IMR-90 (cell line): ENCODE data around the gene NBPF1. TPM values are rescaled to one million over a fixed set of nuclear protein-coding genes. Genes with fewer than 3 reads are reported as not detected.
"Not testable (repeated sequence)": the region's sequence is repeated elsewhere in the genome, so short reads cannot be mapped to it uniquely, and the experiment has no call there.

Experiments
- ATAC-seq: fragments of 200-7000 bp; cut with Tn5 transposase; 2 replicates; pipeline ENCODE4 v1.9.1; 2020; ENCODE audit warnings: low read depth, mild to moderate bottlenecking, moderate library complexity
- BruUV-seq: library from RNA; stranded (reverse); fragments of 400-500 nt; replicated peaks from 2 replicates; lab custom pipeline; 2021; lab: Mats Ljungman, UMichigan
- CTCF ChIA-PET: fragments of 300-600 bp; formaldehyde crosslinking; extraction: SDS; loops from one replicate; lab custom pipeline; 2021; ENCODE audit warnings: antibody characterized with exemption; lab: Yijun Ruan, JAX
- POLR2A ChIA-PET: fragments of 300-600 bp; sonication (Branson Sonifier 250); formaldehyde crosslinking; loops from one replicate; lab custom pipeline; 2022; ENCODE audit warnings: antibody characterized with exemption; ENCODE audit not compliant: unreplicated experiment; lab: Charles Lee
- DNase-seq: peaks from one replicate; pipeline ENCODE4 v3.0.0; 2013
- H2AFZ ChIP-seq: replicated peaks from 2 replicates; pipeline ENCODE3; 2013; ENCODE audit warnings: low read length, mild to moderate bottlenecking; ENCODE audit not compliant: poor library complexity
- H2AK5ac ChIP-seq: 2 replicates; pipeline ENCODE4 v1.6.1; 2013; ENCODE audit warnings: low read depth, low read length, inconsistent platforms
- H2AK9ac ChIP-seq: replicated peaks from 2 replicates; pipeline ENCODE3; 2013; ENCODE audit warnings: mild to moderate bottlenecking, low read depth, low read length, moderate library complexity; ENCODE audit not compliant: poor library complexity
- H2BK120ac ChIP-seq: 2 replicates; pipeline ENCODE4 v1.6.1; 2013; ENCODE audit warnings: low read depth, low read length, inconsistent platforms
- H2BK15ac ChIP-seq: 3 replicates; pipeline ENCODE4 v1.6.1; 2013; ENCODE audit warnings: low read depth, low read length, inconsistent platforms
- H2BK20ac ChIP-seq: 2 replicates; pipeline ENCODE4 v1.6.1; 2013; ENCODE audit warnings: low read depth, mild to moderate bottlenecking, inconsistent platforms, low read length, moderate library complexity
- H2BK5ac ChIP-seq: 2 replicates; pipeline ENCODE4 v1.6.1; 2013; ENCODE audit warnings: mild to moderate bottlenecking, low read depth, low read length, inconsistent platforms; ENCODE audit not compliant: poor library complexity, severe bottlenecking
- H3K14ac ChIP-seq: replicated peaks from 2 replicates; pipeline ENCODE4 v1.6.1; 2013; ENCODE audit warnings: low read depth, low read length, inconsistent platforms
- H3K18ac ChIP-seq: 2 replicates; pipeline ENCODE4 v1.6.1; 2013; ENCODE audit warnings: low read depth, low read length, control low read depth
- H3K23ac ChIP-seq: 2 replicates; pipeline ENCODE4 v1.6.1; 2013; ENCODE audit warnings: low read depth, low read length, inconsistent platforms
- H3K27ac ChIP-seq: 2 replicates; pipeline ENCODE4 v1.5.1; 2013; ENCODE audit warnings: mild to moderate bottlenecking, control low read depth, low read length; ENCODE audit not compliant: insufficient read depth
- H3K27me3 ChIP-seq: 2 replicates; pipeline ENCODE4 v1.6.1; 2013; ENCODE audit warnings: low read length; ENCODE audit not compliant: control insufficient read depth, insufficient read depth
- H3K36me3 ChIP-seq: 2 replicates; pipeline ENCODE4 v1.6.1; 2013; ENCODE audit warnings: low read length, mixed read lengths; ENCODE audit not compliant: control insufficient read depth, insufficient read depth
- H3K4ac ChIP-seq: 2 replicates; pipeline ENCODE4 v1.6.1; 2013; ENCODE audit warnings: low read depth, low read length, inconsistent platforms
- H3K4me1 ChIP-seq: 2 replicates; pipeline ENCODE4 v1.6.1; 2013; ENCODE audit warnings: low read length, mixed read lengths; ENCODE audit not compliant: control insufficient read depth, insufficient read depth
- H3K4me2 ChIP-seq: 2 replicates; pipeline ENCODE4 v1.6.1; 2013; ENCODE audit warnings: low read depth, mild to moderate bottlenecking, control low read depth, low read length, moderate library complexity
- H3K4me3 ChIP-seq: 2 replicates; pipeline ENCODE4 v1.5.1; 2013; ENCODE audit warnings: low read depth, mild to moderate bottlenecking, control low read depth, low read length, moderate library complexity; ENCODE audit not compliant: insufficient read depth
- H3K56ac ChIP-seq: 2 replicates; pipeline ENCODE4 v1.6.1; 2013; ENCODE audit warnings: low read length, inconsistent platforms; ENCODE audit not compliant: insufficient read depth; ENCODE audit errors: extremely low read depth
- H3K79me1 ChIP-seq, 2 experiments: 2 replicates each; pipeline ENCODE4 v1.6.1; 2013; ENCODE audit warnings: low read length in 2 of 2, inconsistent platforms in 1 of 2, low read depth in 1 of 2
- H3K9ac ChIP-seq: 2 replicates; pipeline ENCODE4 v1.6.1; 2013; ENCODE audit warnings: low read depth, low read length, control low read depth
- H3K9me1 ChIP-seq: 2 replicates; pipeline ENCODE4 v1.6.1; 2013; ENCODE audit warnings: low read length, inconsistent platforms; ENCODE audit not compliant: insufficient read depth
- H3K9me3 ChIP-seq: 2 replicates; pipeline ENCODE4 v1.6.1; 2013; ENCODE audit warnings: low read length; ENCODE audit not compliant: control insufficient read depth, insufficient read depth
- H4K20me1 ChIP-seq: 2 replicates; pipeline ENCODE4 v1.6.1; 2013; ENCODE audit warnings: low read length, inconsistent platforms; ENCODE audit not compliant: insufficient read depth
- H4K5ac ChIP-seq: 2 replicates; pipeline ENCODE4 v1.6.1; 2013; ENCODE audit warnings: mild to moderate bottlenecking, low read depth, low read length, control low read depth
- H4K8ac ChIP-seq, 2 experiments: 2 replicates each; pipeline ENCODE4 v1.6.1; 2013; ENCODE audit warnings: low read depth in 2 of 2, low read length in 2 of 2, control low read depth in 1 of 2, inconsistent platforms in 1 of 2
- H4K91ac ChIP-seq: 2 replicates; pipeline ENCODE4 v1.6.1; 2013; ENCODE audit warnings: low read depth, low read length, inconsistent platforms; ENCODE audit not compliant: insufficient read depth
- WGBS, 2 experiments: methylation state at CpG; one replicate each; pipeline versions ENCODE4 v1.1.5 to v1.1.7; 2013; ENCODE audit warnings: missing lambda C conversion rate in 2 of 2; ENCODE audit not compliant: insufficient read length in 1 of 2; ENCODE audit errors: extremely low coverage in 2 of 2; 5-methylcytosine and 5-hydroxymethylcytosine counted together
- dilution Hi-C: fragments of 300-500 bp; cut with HindIII; formaldehyde crosslinking; loops from one replicate; pipeline ENCODE4 v1.14.3; 2018; ENCODE audit warnings: low sequenced_read_pairs; ENCODE audit not compliant: unreplicated experiment
- in situ Hi-C: fragments of 300-500 bp; cut with MboI; formaldehyde crosslinking; loops from 3 replicates; pipeline ENCODE4 v1.14.3; 2019; ENCODE audit warnings: low sequenced_read_pairs, inconsistent platforms, mixed read lengths
- intact Hi-C: fragments of 100-400 bp; cut with micrococcal nuclease; formaldehyde crosslinking; loops from 2 replicates; pipeline ENCODE4 v1.10.0; 2022
- polyA plus RNA-seq, 3 experiments: library from polyadenylated mRNA; depleted of rRNA; stranded (reverse); fragments of >200 nt; gene quantifications; 2 replicates each; pipeline ENCODE4 v1.2.3, GENCODE V29; 2012; ENCODE audit warnings: low replicate concordance in 1 of 3
- total RNA-seq: library from RNA; depleted of rRNA; stranded (reverse); fragments of >200 nt; gene quantifications from 2 replicates; pipeline ENCODE4 v1.2.3, GENCODE V29; 2012

The NBPF1 gene
- total and polyA plus RNA-seq, 2 of the 4 experiments (the other 2 are of a cell fraction) = 18.8 to 25.3 TPM

DNA sequence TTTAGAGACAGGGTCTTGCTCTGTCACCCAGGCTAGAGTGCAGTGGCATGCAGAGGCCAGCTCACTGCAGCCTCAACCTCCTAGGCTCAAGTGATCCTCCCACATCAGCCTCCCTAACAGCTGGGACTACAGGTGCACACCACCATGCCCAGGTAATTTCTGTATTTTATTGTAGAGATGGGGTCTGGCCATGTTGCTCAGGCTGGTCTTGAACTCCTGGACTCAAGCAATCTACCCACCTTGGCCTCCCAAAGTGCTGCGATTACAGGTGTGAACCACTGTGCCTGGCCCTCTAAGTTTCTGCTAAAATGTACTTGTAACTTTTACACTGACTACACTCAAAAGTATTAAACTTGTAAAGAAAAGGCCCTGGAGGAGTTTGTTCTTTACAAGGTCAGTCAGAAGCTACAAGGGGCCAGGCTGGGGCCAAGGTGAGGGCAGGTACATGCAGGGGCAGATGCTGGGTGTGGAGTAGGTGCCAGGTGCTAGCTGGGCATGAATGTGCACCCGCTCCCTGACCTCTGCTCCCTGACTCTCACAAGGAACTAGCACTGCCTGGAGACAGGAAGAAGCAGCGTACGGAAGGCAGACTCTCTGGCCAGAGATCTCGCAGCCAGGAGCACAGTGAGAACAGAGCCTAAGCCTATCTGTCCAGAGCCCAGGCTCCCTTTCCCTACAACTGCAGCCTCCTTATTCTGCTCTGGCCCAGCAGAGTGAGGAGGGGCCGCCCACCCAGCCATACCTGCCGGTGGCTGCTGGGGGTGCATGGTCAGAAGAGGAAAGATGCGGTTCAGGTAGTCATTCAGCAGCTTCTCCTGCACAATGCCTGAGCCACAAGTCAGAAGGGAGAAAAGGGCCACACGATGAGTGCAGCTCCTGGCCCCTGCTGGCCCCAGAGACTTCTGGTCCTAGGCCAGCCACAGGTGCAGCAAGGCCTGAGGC lies 28.9 kb upstream of the NBPF1 start:
- H2BK15ac ChIP-seq, intact Hi-C loops, H3K18ac ChIP-seq, H4K20me1 ChIP-seq, H3K23ac ChIP-seq, in situ Hi-C loops, dilution Hi-C loops, H2AFZ ChIP-seq, H2BK20ac ChIP-seq, H4K5ac ChIP-seq, H3K9me1 ChIP-seq, BruUV-seq, H2AK5ac ChIP-seq, H2BK5ac ChIP-seq, H3K9me3 ChIP-seq, DNase-seq, H3K56ac ChIP-seq, ATAC-seq, H2AK9ac ChIP-seq, H3K27ac ChIP-seq, H3K36me3 ChIP-seq, H3K27me3 ChIP-seq, H3K14ac ChIP-seq, H3K4me2 ChIP-seq, H3K4ac ChIP-seq, H3K9ac ChIP-seq, POLR2A ChIA-PET, H3K4me3 ChIP-seq, H4K91ac ChIP-seq, CTCF ChIA-PET, H2BK120ac ChIP-seq, H3K4me1 ChIP-seq, H4K8ac ChIP-seq: not testable (repeated sequence)
- H3K79me1 ChIP-seq = peaks cover 22 to 47% of the 10 kb centered on the region in 2 experiments
- 90% methylated on average over 3 of the region's 9 CpGs; no CpG with 5 or more reads in 1 of the 2 experiments for WGBS, 2 experiments

DNA sequence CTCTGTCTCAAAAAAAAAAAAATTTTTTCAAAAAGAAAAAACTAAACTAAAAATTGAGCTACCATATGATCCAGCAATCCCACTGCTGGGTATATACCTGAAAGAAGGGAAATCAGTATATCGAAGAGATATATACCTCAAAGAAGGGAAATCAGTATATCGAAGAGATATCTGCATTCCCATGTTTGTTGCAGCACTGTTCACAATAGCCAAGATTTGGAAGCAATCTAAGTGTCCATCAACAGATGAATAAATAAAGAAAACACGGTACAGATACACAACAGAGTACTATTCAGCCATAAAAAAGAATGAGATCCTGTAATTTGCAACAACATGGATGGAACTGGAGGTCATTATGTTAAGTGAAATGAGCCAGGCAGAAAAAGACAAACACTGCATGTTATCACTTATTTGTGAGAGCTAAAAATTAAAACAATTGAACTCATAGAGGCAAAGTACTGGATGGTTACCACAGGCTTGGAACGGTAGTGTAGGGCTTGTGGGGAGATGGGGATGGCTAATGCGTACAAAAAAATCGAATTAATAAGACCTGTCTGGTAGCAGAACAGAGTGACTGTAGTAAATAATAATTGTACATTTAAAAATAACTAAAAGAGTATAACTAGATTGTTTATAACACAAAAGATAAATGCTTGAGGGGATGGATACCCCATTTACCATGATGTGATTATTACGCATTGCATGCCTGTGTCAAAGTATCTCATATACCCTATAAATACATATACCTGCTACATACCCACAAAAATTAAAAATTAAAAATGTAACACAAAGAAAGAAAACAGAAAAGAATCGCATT lies 28.0 kb upstream of the NBPF1 start:
- BruUV-seq, H2AK5ac ChIP-seq, H3K9me3 ChIP-seq, H2BK15ac ChIP-seq, H2AK9ac ChIP-seq, H4K20me1 ChIP-seq, dilution Hi-C loops, H4K8ac ChIP-seq, H3K4me3 ChIP-seq, DNase-seq, ATAC-seq, H2AFZ ChIP-seq, H3K36me3 ChIP-seq, H3K4me1 ChIP-seq, H2BK120ac ChIP-seq, H2BK5ac ChIP-seq, intact Hi-C loops, H3K4me2 ChIP-seq, H3K18ac ChIP-seq, H3K56ac ChIP-seq, H4K5ac ChIP-seq, H2BK20ac ChIP-seq, H3K4ac ChIP-seq, POLR2A ChIA-PET, H3K23ac ChIP-seq, H3K9ac ChIP-seq, H3K27me3 ChIP-seq, H3K14ac ChIP-seq, H3K9me1 ChIP-seq, H3K27ac ChIP-seq, H4K91ac ChIP-seq, in situ Hi-C loops: not testable (repeated sequence)
- 100% methylated on average over 4 of the region's 8 CpGs; no CpG with 5 or more reads in 1 of the 2 experiments for WGBS, 2 experiments
- CTCF ChIA-PET = interaction anchor here (0.6 to 1.3 kb wide), 2 partner anchors 11 to 20 kb away, joined by 3 to 5 read pairs; no protein-coding TSS in a partner anchor
- peaks cover 30 to 55% of the 10 kb centered on the region in 2 experiments for H3K79me1 ChIP-seq
